ENCODE data around the gene AXDND1.

The AXDND1 gene

GRCh38 chr1:179587336-179587735 is 221.6 kb downstream of the AXDND1 start:
- TF ChIP-seq, protein P1, sequence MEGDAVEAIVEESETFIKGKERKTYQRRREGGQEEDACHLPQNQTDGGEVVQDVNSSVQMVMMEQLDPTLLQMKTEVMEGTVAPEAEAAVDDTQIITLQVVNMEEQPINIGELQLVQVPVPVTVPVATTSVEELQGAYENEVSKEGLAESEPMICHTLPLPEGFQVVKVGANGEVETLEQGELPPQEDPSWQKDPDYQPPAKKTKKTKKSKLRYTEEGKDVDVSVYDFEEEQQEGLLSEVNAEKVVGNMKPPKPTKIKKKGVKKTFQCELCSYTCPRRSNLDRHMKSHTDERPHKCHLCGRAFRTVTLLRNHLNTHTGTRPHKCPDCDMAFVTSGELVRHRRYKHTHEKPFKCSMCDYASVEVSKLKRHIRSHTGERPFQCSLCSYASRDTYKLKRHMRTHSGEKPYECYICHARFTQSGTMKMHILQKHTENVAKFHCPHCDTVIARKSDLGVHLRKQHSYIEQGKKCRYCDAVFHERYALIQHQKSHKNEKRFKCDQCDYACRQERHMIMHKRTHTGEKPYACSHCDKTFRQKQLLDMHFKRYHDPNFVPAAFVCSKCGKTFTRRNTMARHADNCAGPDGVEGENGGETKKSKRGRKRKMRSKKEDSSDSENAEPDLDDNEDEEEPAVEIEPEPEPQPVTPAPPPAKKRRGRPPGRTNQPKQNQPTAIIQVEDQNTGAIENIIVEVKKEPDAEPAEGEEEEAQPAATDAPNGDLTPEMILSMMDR (IDR thresholded peaks at IDR 0.05) = no peak

GRCh38 chr1:179588425-179589024 is 222.8 kb downstream of the AXDND1 start:
- TF ChIP-seq, protein P1 (IDR thresholded peaks at IDR 0.05) = no peak

- TF ChIP-seq, protein P1 (IDR thresholded peaks at IDR 0.05) = no peak
These were observed 223.7 kb downstream of the AXDND1 start for GRCh38 chr1:179589509-179589908.

GRCh38 chr1:179590671-179591070 is 224.9 kb downstream of the AXDND1 start:
- TF ChIP-seq, protein P1 (IDR thresholded peaks at IDR 0.05) = no peak

- TF ChIP-seq, protein P1 (IDR thresholded peaks at IDR 0.05) = no peak
These were observed 225.5 kb downstream of the AXDND1 start for GRCh38 chr1:179591253-179591591.

GRCh38 chr1:179591592-179592580 is 226.1 kb downstream of the AXDND1 start, which contains the start of gene TDRD5:
Gene TDRD5, plus strand, starts transcription at chr1:179591832. Its CDS starts 784 bp downstream, at chr1:179592616.
- TF ChIP-seq, protein P1 (IDR thresholded peaks at IDR 0.05) = no peak

- TF ChIP-seq, protein P1 (IDR thresholded peaks at IDR 0.05) = no peak
These were observed 232.9 kb downstream of the AXDND1 start for GRCh38 chr1:179598631-179599030.

All from LNCAP (cell line).